GM19395 (cell line): ENCODE results near the gene CHRNA5.

ENCODE experiments used
- ATAC-seq: cut with Tn5 transposase; IDR thresholded peaks from one replicate; pipeline ENCODE4 v1.9.1; 2021; ENCODE audit warnings: mild to moderate bottlenecking, moderate library complexity; ENCODE audit not compliant: unreplicated experiment

Gene CHRNA5

GRCh38 chr15:78619022-78619950 is 54.0 kb downstream of the CHRNA5 start:
- ATAC-seq = no peak

- ATAC-seq = no peak
These were observed 54.8 kb downstream of the CHRNA5 start for GRCh38 chr15:78620021-78620526.

GRCh38 chr15:78620527-78621421 is 55.5 kb downstream of the CHRNA5 start, which contains the start of gene CHRNA3:
TSS of gene CHRNA3 (minus strand) at chr15:78620996. CDS start at chr15:78620794, 202 bp downstream.
- ATAC-seq = no peak

GRCh38 chr15:78621810-78622402 is 56.6 kb downstream of the CHRNA5 start:
- ATAC-seq = no peak

GRCh38 chr15:78623786-78624497 is 58.6 kb downstream of the CHRNA5 start:
- ATAC-seq = no peak

- no peak for ATAC-seq
These were observed 59.6 kb downstream of the CHRNA5 start for GRCh38 chr15:78624651-78625590.

GRCh38 chr15:78625606-78626280 is 60.4 kb downstream of the CHRNA5 start:
- no peak for ATAC-seq

GRCh38 chr15:78626381-78626995 is 61.2 kb downstream of the CHRNA5 start:
- no peak for ATAC-seq

- ATAC-seq = no peak
These were observed 62.0 kb downstream of the CHRNA5 start for GRCh38 chr15:78627348-78627747.

GRCh38 chr15:78628227-78628626 is 62.9 kb downstream of the CHRNA5 start:
- no peak for ATAC-seq

- ATAC-seq = no peak
These were observed 63.9 kb downstream of the CHRNA5 start for GRCh38 chr15:78629031-78629715.

- ATAC-seq = no peak
These were observed 64.4 kb downstream of the CHRNA5 start for GRCh38 chr15:78629716-78630065.

- no peak for ATAC-seq
These were observed 65.7 kb downstream of the CHRNA5 start for GRCh38 chr15:78630886-78631633.

- ATAC-seq = no peak
These were observed 68.0 kb downstream of the CHRNA5 start for GRCh38 chr15:78633348-78633747.

- no peak for ATAC-seq
These were observed 69.2 kb downstream of the CHRNA5 start for GRCh38 chr15:78634210-78635145.

GRCh38 chr15:78635346-78635745 is 70.0 kb downstream of the CHRNA5 start:
- no peak for ATAC-seq
